Mucosa of gallbladder (tissue), 1 donor: ENCODE results near the gene BBS4. TPM values are rescaled to one million over a fixed set of nuclear protein-coding genes. Genes with fewer than 3 reads are reported as not detected.

Experiments used
- total RNA-seq: library from RNA; stranded (reverse); gene quantifications from one replicate; pipeline ENCODE4 v1.2.1, GENCODE V29; 2021
- donor health status: DM: no; HTN: no; CAD: no.

The BBS4 gene
- total RNA-seq, 1 donor from 2014 or later = 16.1 TPM

Other genes starting within 250 kb of the BBS4 start
- gene ARIH1, start 211.9 kb upstream of the BBS4 start, total RNA-seq = 157 TPM
- gene GOLGA6B, start 31.5 kb upstream of the BBS4 start, total RNA-seq = not detected
- gene HIGD2B, start within 50 bp of the BBS4 start, total RNA-seq = not detected
- gene ADPGK, start 97.6 kb downstream of the BBS4 start, total RNA-seq = 36.5 TPM